Left ventricle myocardium superior (tissue), 1 donor: ENCODE results near the gene RGS14. TPM values are rescaled to one million over a fixed set of nuclear protein-coding genes. Genes with fewer than 3 reads are reported as not detected.
A peak's percentile ranks its signal among the peaks of the same experiment; 100 is the strongest.

Source experiments
- ATAC-seq: fragments of 200-7000 bp; cut with Tn5 transposase; one replicate; pipeline ENCODE4 v1.9.1; 2020; ENCODE audit warnings: mild to moderate bottlenecking, moderate library complexity
- DNase-seq: peaks from one replicate; pipeline ENCODE4 v3.0.0-alpha.2; 2020
- intact Hi-C: fragments of 100-400 bp; cut with micrococcal nuclease; formaldehyde crosslinking; loops from one replicate; pipeline ENCODE4 v1.11.0; 2022
- total RNA-seq: library from RNA; stranded (reverse); fragmentation: NEBNext Ultra II Directional; extraction: Animal tissue kit (Norgen Biotek cat#: 25700); gene quantifications from one replicate; pipeline ENCODE4 v1.2.1, GENCODE V29; 2021
- donor health status: DM: no; HTN: yes; CAD: no; lungs with severe emphysema.

The RGS14 gene
- total RNA-seq, 1 donor from 2014 or later, result 2.0 TPM

GRCh38 chr5:177389241-177390169 lies 31.8 kb downstream of the RGS14 start:
- intact Hi-C loops, result loop anchor here (5.0 kb wide), 2 partner anchors 63 to 113 kb away; no protein-coding TSS in a partner anchor
- DNase-seq, result peak; percentile 38
- ATAC-seq, result peak; percentile 42

GRCh38 chr5:177390363-177391300 lies 32.9 kb downstream of the RGS14 start:
- ATAC-seq, result peak; percentile 87
- intact Hi-C loops, result loop anchor here (5.0 kb wide), 1 partner anchor 62 kb away; no protein-coding TSS in a partner anchor
- peak; percentile 80 for DNase-seq

GRCh38 chr5:177392765-177393164 lies 35.0 kb downstream of the RGS14 start:
- intact Hi-C loops, result loop anchor here (5.0 kb wide), 1 partner anchor 60 kb away; no protein-coding TSS in a partner anchor
- DNase-seq, result no peak
- ATAC-seq, result no peak

- no peak for ATAC-seq
- intact Hi-C loops, result loop anchor here (5.0 kb wide), 1 partner anchor 59 kb away; no protein-coding TSS in a partner anchor
- no peak for DNase-seq
Measured at GRCh38 chr5:177393206-177393765, 35.6 kb downstream of the RGS14 start.

GRCh38 chr5:177393990-177394389 lies 36.3 kb downstream of the RGS14 start:
- intact Hi-C loops, result loop anchor here (5.0 kb wide), 1 partner anchor 58 kb away; no protein-coding TSS in a partner anchor
- DNase-seq, result no peak
- no peak for ATAC-seq

- no peak for ATAC-seq
- no peak for DNase-seq
- intact Hi-C loops, result no loop called here
Measured at GRCh38 chr5:177396078-177396477, 38.4 kb downstream of the RGS14 start.

- no peak for DNase-seq
- no peak for ATAC-seq
- intact Hi-C loops, result no loop called here
Measured at GRCh38 chr5:177396807-177397206, 39.1 kb downstream of the RGS14 start.

- intact Hi-C loops, result no loop called here
- ATAC-seq (no peak), DNase-seq (no peak)
Measured at GRCh38 chr5:177397875-177398390, 40.2 kb downstream of the RGS14 start.

GRCh38 chr5:177399997-177400868 lies 42.5 kb downstream of the RGS14 start, which contains the start of gene PFN3:
TSS of gene PFN3 (minus strand) at chr5:177400661. CDS start at chr5:177400576, 85 bp downstream.
- DNase-seq, result no peak
- ATAC-seq, result no peak
- intact Hi-C loops, result no loop called here

GRCh38 chr5:177402271-177403043 lies 44.7 kb downstream of the RGS14 start:
- peak; percentile 38 for ATAC-seq
- DNase-seq, result peak; percentile 51
- intact Hi-C loops, result no loop called here

GRCh38 chr5:177403102-177403791 lies 45.5 kb downstream of the RGS14 start:
- intact Hi-C loops, result no loop called here
- peak; percentile 39 for DNase-seq
- ATAC-seq, result no peak

GRCh38 chr5:177403792-177404640 lies 46.3 kb downstream of the RGS14 start:
- peak; percentile 97 for ATAC-seq
- DNase-seq, result peak; percentile 92
- intact Hi-C loops, result no loop called here

GRCh38 chr5:177404641-177405179 lies 47.0 kb downstream of the RGS14 start:
- intact Hi-C loops, result no loop called here

GRCh38 chr5:177405312-177405711 lies 47.6 kb downstream of the RGS14 start:
- DNase-seq, result no peak
- ATAC-seq, result no peak
- intact Hi-C loops, result no loop called here

More at GRCh38 chr5:177404641-177405179, 47.0 kb downstream of the RGS14 start:
- ATAC-seq (no peak), DNase-seq (peak; percentile 41)

- DNase-seq, result peak; percentile 53
- intact Hi-C loops, result no loop called here
- no peak for ATAC-seq
Measured at GRCh38 chr5:177405805-177406204, 48.1 kb downstream of the RGS14 start.
